ENCODE measurements around the gene HIF1AN.
"Not testable (repeated sequence)": the region's sequence is repeated elsewhere in the genome, so short reads cannot be mapped to it uniquely, and the experiment has no call there.

HIF1AN gene

GRCh38 chr10:100567826-100568225 lies 32.1 kb downstream of the HIF1AN start:
- no peak for DNase-seq

- DNase-seq, result no peak
These were observed 33.2 kb downstream of the HIF1AN start for GRCh38 chr10:100568912-100569311.

DNA sequence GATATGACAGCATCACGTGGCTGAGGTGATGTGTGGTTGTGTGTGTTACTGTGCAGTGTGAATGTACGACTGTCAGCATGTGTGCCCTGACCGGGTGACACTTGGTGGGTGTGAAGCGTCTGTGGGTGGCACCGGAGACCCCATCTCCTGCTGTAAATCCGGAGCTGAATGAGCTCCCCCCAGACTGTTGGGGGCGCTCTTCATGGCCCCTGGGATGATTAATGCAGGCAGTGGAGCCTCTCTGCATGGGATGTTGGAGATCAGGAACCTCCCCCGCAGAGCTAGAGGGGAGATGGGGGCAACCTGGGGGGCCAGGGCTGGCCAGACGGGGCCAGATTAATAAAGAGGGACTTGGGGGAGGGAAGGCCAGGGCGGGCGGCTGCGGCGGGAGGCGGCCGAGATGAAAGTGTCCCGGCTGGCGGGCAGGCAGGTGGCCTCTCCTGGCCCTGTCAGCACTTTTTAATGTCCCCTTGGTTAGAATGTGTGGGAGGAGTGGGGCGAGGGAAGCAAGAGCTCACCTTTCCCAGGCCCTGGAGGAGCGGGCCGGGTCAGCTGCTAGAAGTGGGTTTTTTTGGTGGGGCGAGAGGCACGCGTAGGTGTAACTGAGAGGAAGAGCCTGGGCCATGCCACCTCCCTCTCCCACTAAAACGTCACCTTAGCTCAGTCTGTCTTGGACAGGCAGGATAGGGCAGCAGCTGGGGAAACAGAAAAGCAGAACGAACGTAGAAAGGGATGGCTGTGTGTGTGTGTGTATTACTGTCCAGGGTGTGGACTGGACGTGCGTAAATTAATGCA lies 34.1 kb downstream of the HIF1AN start:
- DNase-seq, result no peak

DNA sequence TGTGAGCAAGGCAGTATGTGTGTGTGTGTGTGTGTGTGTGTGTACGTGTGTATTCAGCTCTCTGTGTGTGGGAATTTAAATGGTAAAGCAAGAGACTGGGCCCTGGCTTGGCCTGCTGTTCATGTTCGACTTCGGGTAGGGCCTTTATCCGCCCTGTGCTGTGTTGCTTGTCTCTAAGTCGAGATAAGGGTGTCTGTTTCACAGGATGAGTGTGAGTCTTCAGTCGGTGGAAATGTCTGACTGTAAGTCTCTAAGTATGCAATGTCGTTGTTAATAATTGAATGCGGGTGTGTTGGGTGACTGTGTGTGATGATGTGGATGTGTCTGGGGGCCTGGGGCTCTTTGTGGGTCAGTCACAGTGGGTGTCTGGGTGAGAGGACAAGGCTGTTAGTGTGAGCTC lies 34.8 kb downstream of the HIF1AN start:
- DNase-seq, result no peak

DNA sequence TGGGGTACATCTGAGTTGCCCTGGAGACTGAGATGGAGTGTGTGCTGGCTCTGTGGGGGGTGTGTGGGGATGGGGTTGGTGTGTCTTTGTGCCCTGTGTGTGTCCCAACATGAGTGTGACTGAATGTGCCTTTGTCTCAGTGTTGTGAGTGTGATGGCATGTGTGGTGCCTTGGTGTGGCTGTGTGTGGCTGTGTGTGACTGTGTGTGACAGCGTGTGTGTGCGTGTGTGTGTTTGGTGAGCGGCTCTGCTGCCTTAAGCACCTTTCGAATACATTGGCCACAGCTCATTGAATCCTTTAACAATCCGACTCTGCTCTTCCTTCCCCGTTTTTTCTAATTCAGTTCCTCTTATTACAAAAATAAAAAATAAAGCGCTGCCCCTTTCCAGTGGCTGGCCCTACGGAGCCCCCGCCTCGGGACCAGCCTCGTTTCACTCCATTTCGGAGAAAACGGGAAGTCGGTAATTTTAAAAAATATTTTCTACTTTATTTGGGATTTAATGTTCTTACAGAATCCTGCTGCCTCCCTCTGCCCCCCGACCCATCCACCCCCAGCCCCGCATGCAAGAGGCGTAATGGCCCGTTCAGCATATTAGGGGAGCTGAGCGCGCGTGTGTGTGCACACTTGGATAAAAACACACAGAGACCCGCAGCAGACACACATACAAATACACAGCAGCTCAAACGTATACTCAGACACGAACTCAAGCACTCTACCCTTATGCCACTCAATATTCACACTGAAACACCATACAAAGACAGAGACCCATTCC lies 35.5 kb downstream of the HIF1AN start:
- no peak for DNase-seq

- DNase-seq, result not testable (repeated sequence)
These were observed 39.4 kb downstream of the HIF1AN start for GRCh38 chr10:100575146-100575545.

- DNase-seq, result no peak
These were observed 40.0 kb downstream of the HIF1AN start for GRCh38 chr10:100575585-100576281.

DNA sequence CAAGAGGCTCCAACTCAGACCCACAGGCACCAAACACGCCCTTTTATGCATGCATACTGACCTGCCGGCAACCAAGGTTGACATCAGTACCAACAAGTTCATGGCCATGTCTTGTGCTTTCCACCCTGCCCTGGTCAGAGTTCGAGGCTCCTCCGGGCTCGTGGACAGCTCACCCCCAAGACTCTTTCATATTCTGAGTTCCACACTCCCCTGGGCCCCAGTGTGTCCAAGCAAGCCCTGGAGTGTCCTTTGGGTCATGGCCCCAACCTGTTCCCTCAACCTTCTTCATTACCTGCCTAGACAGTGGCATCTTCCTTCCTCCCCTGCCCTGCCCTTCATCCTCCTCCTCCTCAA lies 40.5 kb downstream of the HIF1AN start:
- no peak for DNase-seq

GRCh38 chr10:100579261-100580090 lies 43.7 kb downstream of the HIF1AN start:
- no peak for DNase-seq

DNA sequence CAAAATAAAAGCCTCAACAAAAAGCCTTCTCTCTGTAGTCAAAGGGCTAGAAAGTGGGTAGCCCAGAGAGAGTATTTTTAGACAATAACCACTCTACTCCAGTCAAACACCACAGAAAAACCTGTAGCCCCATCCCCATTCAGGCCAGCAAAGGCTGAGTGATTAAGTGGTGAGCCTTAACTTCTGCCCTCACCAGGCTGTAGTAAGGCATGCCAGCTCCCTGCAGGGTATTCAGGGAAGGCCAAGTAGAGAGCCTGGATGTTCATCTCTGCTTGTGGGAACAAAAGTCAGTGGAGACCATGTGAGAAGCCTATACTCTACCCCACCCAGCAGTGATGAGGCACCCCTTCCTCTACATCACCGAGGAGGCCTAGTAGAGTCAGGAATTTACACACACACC lies 51.2 kb downstream of the HIF1AN start:
- no peak for DNase-seq

DNA sequence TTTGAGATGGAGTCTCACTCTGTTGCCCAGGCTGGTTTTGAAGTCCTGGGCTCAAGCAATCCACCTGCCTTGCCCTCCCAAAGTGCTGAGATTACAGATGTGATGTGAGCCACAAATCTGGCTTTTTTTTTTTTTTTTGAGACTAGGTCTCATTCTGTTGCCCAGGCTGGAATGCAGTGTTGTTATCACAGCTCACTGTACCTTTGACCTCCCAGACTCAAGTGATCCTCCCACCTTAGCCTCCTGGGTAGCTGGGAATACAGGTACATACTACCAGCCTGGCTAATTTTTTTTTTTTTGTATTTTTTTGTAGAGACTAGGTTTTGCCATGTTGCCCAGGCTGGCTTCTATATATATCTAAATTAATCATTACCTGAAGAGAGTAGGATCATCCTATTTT lies 62.4 kb downstream of the HIF1AN start:
- no peak for DNase-seq

GRCh38 chr10:100600218-100600617 lies 64.5 kb downstream of the HIF1AN start:
- DNase-seq, result no peak

DNA sequence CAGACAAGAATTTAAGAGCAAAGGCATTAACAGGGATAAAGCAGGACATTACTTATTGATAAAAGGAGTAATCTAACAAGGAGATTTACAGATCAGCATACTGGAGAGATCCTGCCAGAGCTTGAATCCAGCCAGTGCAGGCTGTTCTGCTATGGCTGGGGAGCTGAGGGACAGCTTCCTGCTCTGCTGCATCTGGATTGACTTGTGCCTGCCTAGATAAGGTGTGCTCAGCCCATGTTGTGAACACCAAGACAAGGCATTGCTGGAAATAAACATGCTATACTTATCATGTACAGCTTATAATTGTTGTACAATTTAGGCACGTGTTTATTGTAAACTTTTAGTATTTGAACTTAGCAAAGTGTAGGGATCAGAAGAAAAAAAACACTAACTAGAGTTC lies 71.7 kb downstream of the HIF1AN start:
- no peak for DNase-seq
